Stromal cell of bone marrow (primary cell): ENCODE measurements around the gene PGRMC2.
A peak's percentile ranks its signal among the peaks of the same experiment; 100 is the strongest.

ENCODE experiments used
- DNase-seq: peaks from one replicate; pipeline ENCODE4 v3.0.0-alpha.2; 2012; ENCODE audit warnings: low read depth

PGRMC2 gene

DNA sequence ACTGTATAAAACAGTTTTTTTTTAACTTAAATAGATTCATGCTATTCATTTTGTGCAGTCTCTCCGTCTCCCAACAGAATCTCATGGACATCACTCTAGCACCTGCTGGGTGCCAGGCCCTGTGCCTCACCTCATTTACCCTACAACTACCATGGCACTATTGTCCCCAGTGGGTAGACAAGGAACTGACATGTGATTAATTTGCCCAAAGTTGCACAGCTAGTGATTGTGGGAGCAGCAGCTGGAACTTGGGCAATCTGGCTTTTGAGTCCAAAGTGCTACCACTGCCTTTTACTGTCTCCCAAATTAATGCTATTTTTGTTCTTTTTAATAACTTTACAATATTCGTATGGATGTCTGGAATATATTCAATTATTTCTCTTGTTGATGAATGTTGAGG is 11.2 kb upstream of the PGRMC2 start:
- DNase-seq: no peak

GRCh38 chr4:128298146-128298758 is 10.6 kb upstream of the PGRMC2 start:
- no peak for DNase-seq

- DNase-seq: no peak
Observed at GRCh38 chr4:128295255-128295654, 7.6 kb upstream of the PGRMC2 start.

DNA sequence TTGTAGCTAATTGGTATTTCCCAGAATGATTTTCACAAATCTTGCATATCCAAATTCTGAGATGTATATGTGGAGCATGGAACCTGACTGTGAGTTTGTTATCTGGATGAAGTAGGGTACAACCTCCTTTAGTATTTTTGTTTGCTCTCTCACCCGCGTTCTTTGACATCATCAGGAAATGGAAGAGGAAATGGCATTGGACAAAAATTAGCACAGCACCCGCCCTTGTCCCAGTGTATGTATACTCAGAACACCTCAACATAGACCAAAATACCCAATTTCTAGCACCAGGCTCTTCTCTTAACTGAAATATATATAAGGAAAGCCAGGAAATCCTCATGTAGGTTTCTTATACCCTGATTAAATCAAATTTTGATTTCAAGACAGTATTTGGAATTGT is 6.9 kb upstream of the PGRMC2 start:
- no peak for DNase-seq

GRCh38 chr4:128292349-128292748 is 4.7 kb upstream of the PGRMC2 start:
- no peak for DNase-seq

GRCh38 chr4:128291096-128291495 is 3.5 kb upstream of the PGRMC2 start:
- DNase-seq: no peak

GRCh38 chr4:128290526-128290925 is 2.9 kb upstream of the PGRMC2 start:
- no peak for DNase-seq

DNA sequence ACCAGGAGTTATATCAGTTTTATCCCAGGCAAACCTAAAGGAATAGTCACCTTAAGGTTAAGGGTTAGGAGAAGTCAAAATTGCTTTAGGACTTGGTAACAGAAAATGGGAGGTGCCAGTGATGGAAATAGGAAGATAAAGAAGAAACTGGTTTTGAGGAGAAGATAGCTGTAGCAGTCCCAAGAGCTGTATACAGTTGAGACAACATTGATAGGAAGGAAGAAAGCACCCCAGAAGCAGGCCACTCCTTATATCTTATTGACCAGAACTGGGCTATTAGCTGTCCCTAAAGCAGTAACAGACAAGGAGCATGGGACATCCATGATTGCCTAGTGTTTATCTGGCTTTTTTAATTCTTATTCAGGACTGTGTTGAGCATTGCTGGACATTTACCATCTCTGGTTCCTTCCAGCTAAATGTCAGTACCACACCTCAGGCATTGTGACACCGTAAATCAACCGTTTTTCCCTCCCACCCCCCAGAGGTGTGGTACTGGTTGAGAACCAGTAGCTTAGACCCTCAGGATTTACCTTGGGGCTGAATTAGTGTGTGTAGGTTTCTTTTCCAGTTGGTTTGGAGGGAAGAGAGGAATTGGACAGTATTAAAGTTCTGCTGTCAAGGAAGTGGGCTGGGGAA is 2.0 kb upstream of the PGRMC2 start:
- DNase-seq: no peak

GRCh38 chr4:128288689-128289106 is 1.1 kb upstream of the PGRMC2 start:
- no peak for DNase-seq

DNA sequence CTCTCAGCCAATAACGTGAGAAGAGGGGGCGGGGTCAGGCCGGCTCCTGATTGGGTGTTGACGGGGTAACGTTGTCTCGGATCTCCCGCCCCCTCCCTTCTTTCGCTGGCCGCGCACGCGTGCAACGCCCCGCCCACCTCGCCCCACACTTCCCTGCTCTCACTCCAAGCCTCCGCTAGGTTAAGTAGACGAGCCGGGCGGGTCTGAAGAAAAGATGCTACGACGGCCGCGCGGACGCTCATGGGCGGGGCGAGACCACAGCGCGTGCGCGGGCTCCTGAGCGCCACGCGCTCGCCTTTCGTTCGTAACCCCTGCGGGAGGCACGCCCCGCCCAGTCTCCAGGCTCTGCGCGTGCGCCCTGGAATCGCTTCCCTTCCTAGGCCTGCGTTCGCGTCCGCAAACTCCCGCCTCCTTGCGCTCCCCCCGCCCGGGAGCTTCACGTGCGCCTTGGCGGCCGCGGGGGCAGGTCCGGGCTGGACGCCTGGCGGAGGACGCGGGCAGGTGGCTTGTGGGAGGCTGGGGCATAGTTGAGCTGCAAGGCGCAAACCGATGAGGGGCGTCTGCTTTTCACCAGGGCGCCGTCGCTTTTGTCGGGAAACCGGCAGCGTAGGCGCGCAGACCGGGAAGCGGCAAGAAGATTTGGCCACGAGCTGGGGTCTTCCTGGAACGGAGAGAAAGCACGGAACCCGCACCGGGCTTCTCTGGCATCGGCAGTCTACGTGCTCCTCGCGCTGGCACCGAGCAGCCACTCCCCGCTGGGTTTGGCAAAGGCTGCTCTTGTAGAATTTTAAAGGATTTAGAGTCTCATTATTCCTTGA is 467 bp upstream of the PGRMC2 start:
- DNase-seq: peak; percentile 98

DNA sequence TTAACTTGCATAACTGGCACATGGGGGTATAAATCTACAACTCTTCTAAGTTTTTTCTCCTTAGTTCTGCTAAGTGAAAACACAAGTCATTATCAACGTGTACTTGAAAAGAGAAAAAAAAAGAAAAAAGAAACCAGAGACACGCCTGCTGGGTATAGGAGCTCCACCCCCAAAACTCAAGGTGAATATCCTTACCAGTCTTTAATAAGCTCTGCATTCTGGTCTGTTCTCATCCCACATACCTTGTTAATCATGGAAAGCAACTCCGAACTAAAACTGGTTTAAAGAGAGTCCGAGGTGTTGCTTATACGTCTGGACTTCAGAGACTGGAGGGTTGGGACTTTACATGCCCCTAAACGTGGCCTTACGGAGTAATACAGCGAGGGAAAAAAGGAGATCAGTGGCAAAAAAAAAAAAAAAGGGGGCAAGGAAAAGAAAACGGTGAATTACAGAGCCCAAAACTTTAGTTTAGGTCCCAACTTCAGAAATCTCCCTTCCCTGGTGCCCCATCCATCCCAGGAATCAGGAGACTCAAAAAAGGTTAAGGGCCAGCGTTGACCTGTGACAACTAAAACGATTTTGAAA is 1.0 kb downstream of the PGRMC2 start:
- no peak for DNase-seq

GRCh38 chr4:128285085-128285997 is 2.3 kb downstream of the PGRMC2 start:
- DNase-seq: peak; percentile 33

DNA sequence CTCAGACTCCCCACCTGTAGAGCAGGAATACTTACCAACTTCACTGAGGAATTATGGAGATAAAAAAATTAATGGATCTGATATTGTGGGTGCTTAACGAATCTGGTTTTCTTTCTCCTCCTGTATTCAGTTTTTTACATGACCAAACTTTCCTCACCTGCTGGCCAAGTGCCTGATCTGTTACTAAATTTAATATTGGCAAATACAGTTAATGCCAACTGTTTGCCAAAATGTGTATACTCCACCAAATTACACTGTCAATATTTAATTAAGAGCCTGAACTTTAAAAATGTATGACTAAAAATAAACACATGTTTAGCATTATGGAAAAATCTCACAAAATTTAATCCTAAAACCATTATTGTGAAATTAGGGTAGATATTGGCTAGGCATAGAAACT is 3.3 kb downstream of the PGRMC2 start:
- no peak for DNase-seq

- DNase-seq: no peak
Observed at GRCh38 chr4:128283071-128283470, 4.5 kb downstream of the PGRMC2 start.

- DNase-seq: no peak
Observed at GRCh38 chr4:128282516-128282915, 5.1 kb downstream of the PGRMC2 start.

DNA sequence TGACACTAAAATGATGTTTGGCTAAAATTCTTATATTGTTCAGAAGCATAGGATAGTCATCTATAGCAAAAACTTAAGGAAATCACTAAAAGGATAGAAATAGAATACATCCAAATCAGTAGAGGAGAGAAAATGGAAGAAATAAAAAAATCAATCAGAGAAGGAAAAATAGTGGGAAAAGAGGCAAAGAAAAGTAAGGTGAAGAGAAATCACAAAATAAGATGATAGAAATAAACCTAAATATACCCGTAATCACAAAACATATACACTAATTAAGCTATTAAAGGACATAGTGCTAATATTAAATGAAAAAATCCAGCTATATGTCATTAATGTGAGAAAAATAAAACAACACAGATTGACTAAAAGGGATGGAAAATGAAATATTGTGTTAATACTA is 6.3 kb downstream of the PGRMC2 start:
- no peak for DNase-seq

GRCh38 chr4:128279624-128280225 is 7.9 kb downstream of the PGRMC2 start:
- DNase-seq: no peak

GRCh38 chr4:128277856-128278255 is 9.8 kb downstream of the PGRMC2 start:
- no peak for DNase-seq

DNA sequence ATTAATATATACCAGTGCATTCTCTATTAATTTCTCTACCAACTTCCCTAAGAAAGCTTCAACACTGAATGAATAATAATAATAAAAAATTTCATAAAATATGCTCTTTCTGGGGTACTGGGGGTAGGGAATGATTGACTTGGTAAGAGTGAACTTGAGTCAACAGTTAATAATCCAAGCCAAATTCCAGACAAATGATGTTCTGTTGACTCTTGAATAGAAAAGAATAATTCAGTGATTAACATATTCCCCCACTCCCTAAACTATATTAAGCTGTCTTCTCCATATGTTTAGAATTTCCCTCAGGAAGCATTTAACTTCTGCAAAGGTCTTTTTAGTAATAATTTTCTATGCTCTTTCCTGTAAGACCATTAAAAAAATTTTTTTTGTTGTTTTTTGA is 12.3 kb downstream of the PGRMC2 start:
- DNase-seq: no peak

- no peak for DNase-seq
Observed at GRCh38 chr4:128271551-128271950, 16.1 kb downstream of the PGRMC2 start.

- DNase-seq: no peak
Observed at GRCh38 chr4:128268970-128269369, 18.6 kb downstream of the PGRMC2 start.
